CD14-positive monocyte (primary cell): ENCODE data around the gene TMEM63C. TPM values are rescaled to one million over a fixed set of nuclear protein-coding genes. Genes with fewer than 3 reads are reported as not detected.

Experiments
- DNase-seq, 3 donors: peaks; one replicate each; pipeline ENCODE4 v3.0.0-alpha.2; 2011 to 2022
- H2AFZ ChIP-seq: 2 replicates; pipeline ENCODE4 v1.6.0; 2012; ENCODE audit warnings: mild to moderate bottlenecking, low read depth, low read length, inconsistent platforms; ENCODE audit not compliant: insufficient read depth, poor library complexity, severe bottlenecking
- H3K27ac ChIP-seq, 2 donors: 1 replicate in 1 of 2; 2 replicates in 1 of 2; pipeline ENCODE4 v1.5.1; 2012 to 2013; ENCODE audit warnings: low read length in 2 of 2, control low read depth in 1 of 2, inconsistent platforms in 1 of 2, low read depth in 1 of 2, mild to moderate bottlenecking in 1 of 2
- H3K27me3 ChIP-seq, 2 donors: one replicate each; pipeline versions ENCODE4 v1.6.0 to v1.6.1; 2011 to 2013; ENCODE audit warnings: low read length in 2 of 2; ENCODE audit not compliant: control insufficient read depth in 2 of 2, insufficient read depth in 2 of 2
- H3K36me3 ChIP-seq, 2 donors: replicated peaks in 1 of 2; 1 replicate in 1 of 2; 2 replicates in 1 of 2; pipeline versions ENCODE4 v1.5.1 to v1.6.1; 2012 to 2013; ENCODE audit warnings: low read length in 2 of 2, control low read depth in 1 of 2, inconsistent platforms in 1 of 2, mild to moderate bottlenecking in 1 of 2; ENCODE audit not compliant: insufficient read depth in 2 of 2, control insufficient read depth in 1 of 2
- H3K4me1 ChIP-seq, 2 donors: 1 replicate in 1 of 2; 2 replicates in 1 of 2; pipeline versions ENCODE4 v1.5.1 to v1.6.1; 2012 to 2013; ENCODE audit warnings: low read length in 2 of 2, control low read depth in 1 of 2, inconsistent platforms in 1 of 2, mild to moderate bottlenecking in 1 of 2, moderate library complexity in 1 of 2; ENCODE audit not compliant: insufficient read depth in 2 of 2, control insufficient read depth in 1 of 2
- H3K4me2 ChIP-seq: replicated peaks from 2 replicates; pipeline ENCODE3; 2012; ENCODE audit warnings: low read length, moderate library complexity, mild to moderate bottlenecking; ENCODE audit not compliant: poor library complexity, severe bottlenecking; ENCODE audit errors: extremely low read depth
- H3K4me3 ChIP-seq, 3 experiments: fragments of 200-600 bp in 1 of 3; sonication (generic) in 1 of 3; replicated peaks in 1 of 3; 1 replicate in 2 of 3; 2 replicates in 1 of 3; pipeline ENCODE4 v1.5.1; 2011 to 2013; ENCODE audit warnings: low read length in 3 of 3, mild to moderate bottlenecking in 3 of 3, control low read depth in 2 of 3, low read depth in 2 of 3, inconsistent platforms in 1 of 3, moderate library complexity in 1 of 3
- H3K79me2 ChIP-seq: 2 replicates; pipeline ENCODE4 v1.6.0; 2012; ENCODE audit warnings: mild to moderate bottlenecking, control low read depth, inconsistent platforms, low read length, moderate library complexity; ENCODE audit not compliant: insufficient read depth
- H3K9ac ChIP-seq: 2 replicates; pipeline ENCODE4 v1.6.0; 2017; ENCODE audit warnings: low read length, mild to moderate bottlenecking; ENCODE audit not compliant: insufficient read depth, poor library complexity, severe bottlenecking
- H3K9me3 ChIP-seq, 2 donors: replicated peaks in 1 of 2; 1 replicate in 1 of 2; 2 replicates in 1 of 2; pipeline versions ENCODE4 v1.5.1 to v1.6.1; 2012 to 2013; ENCODE audit warnings: low read length in 2 of 2, control low read depth in 1 of 2; ENCODE audit not compliant: control insufficient read depth in 1 of 2, insufficient read depth in 1 of 2
- H4K20me1 ChIP-seq: 2 replicates; pipeline ENCODE4 v1.6.0; 2012; ENCODE audit warnings: mild to moderate bottlenecking, low read length, control low read depth, moderate library complexity; ENCODE audit not compliant: insufficient read depth
- H3K27ac Mint-ChIP-seq, 7 donors: one replicate each; pipeline ENCODE4 v1.8.0; 2020; ENCODE audit warnings: mild to moderate bottlenecking in 7 of 7, mixed read lengths in 7 of 7, moderate library complexity in 6 of 7, inconsistent platforms in 2 of 7
- H3K27me3 Mint-ChIP-seq, 3 donors: one replicate each; pipeline ENCODE4 v1.8.0; 2021 to 2022; ENCODE audit warnings: low read depth in 3 of 3, mild to moderate bottlenecking in 3 of 3, mixed read lengths in 3 of 3, moderate library complexity in 3 of 3, inconsistent platforms in 1 of 3
- H3K36me3 Mint-ChIP-seq, 2 donors: one replicate each; pipeline ENCODE4 v1.8.0; 2020; ENCODE audit warnings: mixed read lengths in 2 of 2, inconsistent platforms in 1 of 2, mild to moderate bottlenecking in 1 of 2
- H3K4me1 Mint-ChIP-seq: one replicate; pipeline ENCODE4 v1.8.0; 2020; ENCODE audit warnings: mild to moderate bottlenecking, mixed read lengths
- H3K4me3 Mint-ChIP-seq, 2 donors: one replicate each; pipeline ENCODE4 v1.8.0; 2020; ENCODE audit warnings: mild to moderate bottlenecking in 2 of 2, mixed read lengths in 2 of 2, moderate library complexity in 1 of 2
- H3K9me3 Mint-ChIP-seq, 7 donors: one replicate each; pipeline ENCODE4 v1.8.0; 2020 to 2022; ENCODE audit warnings: mixed read lengths in 7 of 7, mild to moderate bottlenecking in 6 of 7, moderate library complexity in 6 of 7, inconsistent platforms in 2 of 7
- CTCF ChIP-seq: fragments of 200-600 bp; IDR thresholded peaks from one replicate; pipeline ENCODE4 v1.8.0; 2022; ENCODE audit warnings: antibody characterized with exemption, mild to moderate bottlenecking
- WGBS: methylation state at CpG from one replicate; pipeline ENCODE4 v1.1.5; 2013; ENCODE audit warnings: missing lambda C conversion rate; ENCODE audit not compliant: insufficient coverage; 5-methylcytosine and 5-hydroxymethylcytosine counted together
- intact Hi-C, 2 donors: fragments of 100-400 bp; cut with micrococcal nuclease; formaldehyde crosslinking; loops; one replicate each; pipeline versions ENCODE4 v1.15.0 to v1.15.1; 2023
- polyA plus RNA-seq, 3 donors: library from polyadenylated mRNA; depleted of rRNA in 1 of 3; unstranded in 2 of 3; stranded (reverse) in 1 of 3; fragments of 300-500 nt in 2 of 3; fragments of >200 nt in 1 of 3; fragmentation: Illumina TruSeq in 2 of 3; gene quantifications; 1 replicate in 2 of 3; 2 replicates in 1 of 3; pipeline ENCODE4 v1.2.3, GENCODE V29; 2012 to 2021

Gene TMEM63C
- polyA plus RNA-seq, 3 donors = 0.78 to 4.4 TPM; not detected in 1

- Histone ChIP-seq H3K4me2 (no peak overlapping the region), H3K27ac (no peak overlapping the region), H2AFZ (no peak overlapping the region), H3K4me1 (no peaks in the 10 kb centered on the region), H3K4me3 (no peak overlapping the region), H4K20me1 (no peaks in the 10 kb centered on the region), H3K27me3 (no peaks in the 10 kb centered on the region), H3K36me3 (no peaks in the 10 kb centered on the region), H3K9me3 (no peaks in the 10 kb centered on the region), H3K9ac (no peak overlapping the region), H3K79me2 (no peaks in the 10 kb centered on the region)
- Mint-ChIP-seq H3K4me3 (no peak overlapping the region), H3K9me3 (no peaks in the 10 kb centered on the region), H3K36me3 (no peaks in the 10 kb centered on the region), H3K27me3 (peaks cover 7 to 11% (median 10%) of the 10 kb centered on the region in 3 donors), H3K27ac (no peak overlapping the region), H3K4me1 (no peaks in the 10 kb centered on the region)
- intact Hi-C loops = no loop called here
- DNase-seq = no peak
- TF ChIP-seq CTCF = no peak
- 76% methylated on average over 10 of the region's 24 CpGs for WGBS
Measured at GRCh38 chr14:77220246-77221017, 38.8 kb downstream of the TMEM63C start.

GRCh38 chr14:77221241-77221871 is 39.8 kb downstream of the TMEM63C start:
- DNase-seq = no peak
- no peaks in the 10 kb centered on the region for H3K79me2 ChIP-seq
- 85% methylated on average over 16 of the region's 23 CpGs for WGBS
- no peak for TF ChIP-seq CTCF
- H3K4me1 ChIP-seq = no peaks in the 10 kb centered on the region
- H3K4me3 ChIP-seq = no peak overlapping the region
- H2AFZ ChIP-seq = no peak overlapping the region
- Mint-ChIP-seq H3K36me3 (no peaks in the 10 kb centered on the region), H3K9me3 (no peaks in the 10 kb centered on the region), H3K4me3 (no peak overlapping the region), H3K27me3 (peaks cover 3 to 8% (median 6%) of the 10 kb centered on the region in 3 donors), H3K4me1 (no peaks in the 10 kb centered on the region), H3K27ac (no peak overlapping the region)
- no peak overlapping the region for H3K4me2 ChIP-seq
- no peaks in the 10 kb centered on the region for H3K9me3 ChIP-seq
- H3K27ac ChIP-seq = no peak overlapping the region
- H3K36me3 ChIP-seq = no peaks in the 10 kb centered on the region
- intact Hi-C loops = no loop called here
- H4K20me1 ChIP-seq = no peaks in the 10 kb centered on the region
- H3K9ac ChIP-seq = no peak overlapping the region
- no peaks in the 10 kb centered on the region for H3K27me3 ChIP-seq
